ENCODE results near the gene CTDSPL.

The CTDSPL gene

DNA sequence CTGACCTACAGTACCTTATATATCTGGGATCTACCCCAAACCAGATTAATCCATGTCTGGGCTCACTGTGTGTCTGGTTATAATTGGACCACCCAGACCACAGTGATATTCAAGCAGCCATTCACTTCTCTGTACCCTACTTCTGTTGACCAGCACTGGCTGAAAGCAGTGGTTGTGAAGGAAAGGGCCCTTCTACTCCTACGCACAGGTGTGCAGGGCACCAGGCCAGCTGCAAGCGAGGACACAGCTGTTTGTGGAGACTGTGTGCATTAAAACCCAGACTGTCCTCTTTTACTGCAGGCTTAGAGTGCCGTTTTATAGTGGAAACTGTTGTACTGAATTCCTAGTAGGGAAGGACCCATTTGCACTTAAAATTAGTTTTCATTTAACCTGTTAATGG lies 29.5 kb downstream of the CTDSPL start:
- DNase-seq (ENCODE audit: low spot score) = no peak

DNA sequence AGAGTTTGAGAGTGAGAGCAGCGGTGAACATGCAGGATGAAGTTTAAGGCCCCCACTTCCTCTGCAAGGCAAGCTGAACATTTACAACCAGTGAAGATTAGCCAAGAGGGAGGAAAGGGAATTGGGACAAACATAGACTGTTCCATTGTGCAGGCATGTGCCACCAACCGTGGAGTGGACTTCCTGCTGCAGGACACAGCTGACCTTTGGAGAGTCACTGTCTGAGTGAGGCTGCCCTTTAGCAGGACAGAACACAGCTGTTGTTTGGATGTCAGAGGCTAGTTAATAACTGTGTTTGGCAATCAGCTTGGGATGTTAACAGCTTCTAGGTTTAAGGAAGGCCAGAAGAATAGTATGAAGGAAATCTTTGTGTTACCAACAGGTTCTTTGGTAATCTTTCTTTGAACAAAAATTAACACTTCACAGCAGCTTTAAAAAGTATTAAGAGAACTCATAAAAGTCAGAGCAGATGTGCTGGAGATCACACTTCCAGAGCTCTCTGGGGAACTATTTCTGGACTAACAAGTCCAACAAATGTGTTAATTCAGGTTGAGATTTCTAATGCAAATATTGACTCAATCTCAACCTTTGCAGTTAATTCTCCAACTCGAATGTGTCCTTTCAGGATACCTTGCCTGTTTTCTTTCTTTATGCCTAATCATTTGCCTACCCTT lies 31.4 kb downstream of the CTDSPL start:
- DNase-seq (ENCODE audit: low spot score) = no peak

DNA sequence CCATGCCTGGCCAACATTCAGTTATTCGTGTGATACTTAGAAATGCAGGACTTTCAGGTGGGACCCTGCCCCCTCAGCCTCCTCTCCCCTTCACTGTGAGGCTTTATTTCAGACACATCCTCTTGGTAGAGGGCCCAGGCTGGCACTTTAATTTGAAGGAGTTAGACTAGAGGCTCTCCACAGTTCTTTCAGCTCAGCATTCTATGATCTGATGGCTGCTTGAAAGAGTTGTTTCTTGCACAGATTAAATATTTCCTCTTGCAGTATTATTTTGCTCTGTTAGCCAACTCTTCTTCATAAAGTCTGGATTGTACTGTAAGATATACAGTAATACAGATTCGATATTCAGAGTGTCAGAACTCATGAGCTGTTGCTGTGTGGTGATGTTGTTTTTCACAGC lies 35.1 kb downstream of the CTDSPL start:
- DNase-seq (ENCODE audit: low spot score) = no peak

DNA sequence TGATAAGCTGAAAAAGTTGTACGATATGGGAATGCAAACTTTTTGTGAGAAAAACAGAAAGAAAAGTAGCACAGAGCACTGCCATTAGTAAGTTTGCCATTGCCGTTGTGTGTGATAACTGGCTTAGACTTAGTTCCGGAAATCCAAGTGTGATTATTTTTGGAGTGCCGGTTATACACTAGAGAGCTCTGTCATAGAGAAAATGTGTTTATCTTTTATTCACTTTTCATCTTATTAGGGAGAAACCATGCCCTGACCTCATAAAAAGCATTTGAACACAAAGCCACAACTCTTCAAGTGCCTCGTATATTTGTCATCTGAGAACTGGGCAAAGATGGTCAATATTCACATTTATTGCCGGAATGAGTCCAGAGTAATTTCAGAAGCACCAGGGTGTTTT lies 36.1 kb downstream of the CTDSPL start:
- DNase-seq (ENCODE audit: low spot score) = no peak

DNA sequence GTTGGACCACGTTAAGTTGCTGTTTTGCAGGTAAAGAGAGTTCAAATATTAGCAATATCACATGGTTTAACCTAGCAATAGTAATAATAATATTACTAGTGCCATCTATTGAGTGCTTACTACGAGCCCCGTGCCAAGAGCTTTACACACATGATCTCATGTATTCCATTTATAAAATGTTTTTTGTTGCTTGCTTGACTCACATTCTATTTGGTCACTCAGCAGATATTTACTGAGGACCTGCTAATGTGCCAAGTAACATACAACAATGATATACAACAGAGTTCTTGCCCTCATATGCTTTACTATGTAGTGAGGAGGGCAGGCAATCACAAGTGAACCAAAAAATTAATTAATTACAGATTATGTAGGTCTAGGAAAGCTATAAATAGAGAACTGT lies 36.7 kb downstream of the CTDSPL start:
- no peak for DNase-seq (ENCODE audit: low spot score)

DNA sequence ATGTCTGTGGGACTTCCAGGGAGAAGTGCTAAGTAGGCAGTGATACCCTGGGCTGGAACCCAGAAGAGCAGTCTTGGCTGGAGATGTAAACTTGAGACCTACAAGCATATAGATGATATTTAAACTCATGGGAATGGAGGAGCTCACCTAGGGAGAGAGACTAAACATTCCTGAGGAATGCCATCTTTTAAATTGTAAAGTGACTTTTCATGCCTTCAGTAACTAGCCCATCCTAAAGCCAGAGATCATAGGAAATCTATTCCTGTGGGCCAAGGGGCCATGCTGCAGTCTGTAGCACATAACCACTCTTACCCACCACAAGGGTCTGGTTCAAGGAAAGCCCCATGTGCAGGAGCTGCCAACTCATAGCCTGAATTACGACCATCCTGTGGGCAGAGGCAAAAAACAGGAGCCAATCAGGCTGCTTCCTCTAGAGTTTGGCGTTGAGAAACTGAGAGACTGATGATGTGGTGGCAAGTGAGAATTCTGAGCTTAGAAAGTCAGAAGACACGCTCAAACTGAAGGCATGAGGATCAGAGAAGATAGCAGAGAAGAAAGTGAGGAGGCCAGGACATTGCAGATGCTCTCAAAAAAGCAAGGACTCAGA lies 37.5 kb downstream of the CTDSPL start:
- peak; percentile 44 for DNase-seq (ENCODE audit: low spot score)

DNA sequence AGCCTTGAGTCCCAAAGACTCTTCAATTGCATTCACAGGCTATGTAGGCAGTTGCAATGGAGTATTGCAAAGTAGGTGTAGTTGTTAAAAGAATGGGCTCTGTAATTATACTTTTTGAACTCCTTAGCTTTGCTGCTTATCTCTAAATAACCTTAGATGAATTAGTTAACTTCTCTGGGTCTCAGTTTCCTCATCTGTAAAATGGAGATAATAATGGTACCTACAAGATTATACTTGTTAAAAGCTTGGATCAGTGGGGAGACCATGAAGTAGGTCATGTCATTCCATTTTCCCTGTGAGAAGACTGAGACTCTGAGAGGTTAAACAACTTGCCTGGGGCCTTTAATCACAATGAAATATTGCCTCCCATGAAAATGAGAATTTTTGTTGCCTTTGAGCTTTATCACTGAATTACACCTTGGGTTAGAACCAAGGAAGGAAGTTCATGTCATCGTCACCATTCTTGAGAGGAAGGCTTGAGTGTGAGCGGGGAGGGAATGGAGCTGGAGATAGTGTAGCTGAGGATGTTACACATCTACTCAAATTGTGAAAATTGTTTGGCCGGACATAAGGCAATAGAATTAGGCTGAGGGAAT lies 38.1 kb downstream of the CTDSPL start:
- DNase-seq (ENCODE audit: low spot score) = no peak

DNA sequence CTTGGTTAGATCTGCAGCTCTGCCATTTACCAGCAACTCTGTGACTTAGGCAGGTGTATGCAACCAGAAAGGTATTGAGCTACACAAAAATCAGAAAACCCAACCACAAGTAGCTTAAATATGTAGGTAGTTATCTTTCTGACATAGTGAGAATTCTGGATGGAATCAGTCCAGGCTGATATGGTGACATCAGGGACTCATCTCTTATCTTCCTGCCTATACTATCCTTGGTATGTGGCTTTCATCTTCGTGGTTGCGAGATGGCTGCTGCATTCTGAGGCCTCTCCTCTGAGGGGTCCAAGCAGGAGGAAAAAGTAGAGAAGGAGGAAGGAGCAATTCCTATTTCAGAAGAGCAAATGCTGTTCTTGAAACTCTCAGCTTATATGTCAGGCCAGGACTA lies 40.0 kb downstream of the CTDSPL start:
- DNase-seq (ENCODE audit: low spot score) = no peak

DNA sequence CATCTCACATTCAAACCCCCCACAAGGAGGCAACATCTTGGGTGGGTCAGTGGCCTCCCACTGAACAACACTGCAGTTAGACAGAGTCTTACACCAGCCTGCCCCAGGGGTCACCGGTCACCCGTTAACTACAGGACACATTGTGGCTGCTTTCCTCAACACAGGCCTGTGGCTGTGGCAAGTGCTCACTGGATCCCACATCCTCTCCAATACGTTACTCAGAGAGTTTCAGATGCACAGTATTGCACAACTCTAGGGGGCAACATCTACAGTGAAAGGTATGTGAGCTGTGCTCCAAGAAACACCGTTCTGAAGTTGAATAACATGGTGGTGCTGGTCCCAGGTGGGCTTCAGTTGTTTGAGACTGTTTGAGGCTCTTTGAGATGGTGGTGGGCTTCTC lies 41.0 kb downstream of the CTDSPL start:
- DNase-seq (ENCODE audit: low spot score) = peak; percentile 43

DNA sequence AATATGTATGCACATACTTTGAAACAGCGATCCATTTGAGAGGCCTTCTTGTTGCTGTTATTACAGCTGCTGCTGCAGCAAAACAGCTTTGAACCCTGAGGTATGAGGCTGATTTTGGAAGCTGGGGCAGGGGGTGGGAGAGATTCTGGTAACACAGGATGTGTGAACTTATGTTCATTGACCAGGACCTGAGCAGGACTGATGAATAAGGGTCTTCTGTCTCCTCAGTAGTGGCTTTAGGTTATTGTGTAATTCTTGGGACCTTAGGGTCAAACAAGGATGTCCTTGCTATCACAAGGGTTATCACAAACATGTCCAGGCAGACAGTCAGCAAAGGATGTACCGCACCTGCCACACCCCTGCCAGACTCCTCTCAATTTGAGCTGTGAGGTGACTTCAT lies 41.6 kb downstream of the CTDSPL start:
- DNase-seq (ENCODE audit: low spot score) = peak; percentile 6

DNA sequence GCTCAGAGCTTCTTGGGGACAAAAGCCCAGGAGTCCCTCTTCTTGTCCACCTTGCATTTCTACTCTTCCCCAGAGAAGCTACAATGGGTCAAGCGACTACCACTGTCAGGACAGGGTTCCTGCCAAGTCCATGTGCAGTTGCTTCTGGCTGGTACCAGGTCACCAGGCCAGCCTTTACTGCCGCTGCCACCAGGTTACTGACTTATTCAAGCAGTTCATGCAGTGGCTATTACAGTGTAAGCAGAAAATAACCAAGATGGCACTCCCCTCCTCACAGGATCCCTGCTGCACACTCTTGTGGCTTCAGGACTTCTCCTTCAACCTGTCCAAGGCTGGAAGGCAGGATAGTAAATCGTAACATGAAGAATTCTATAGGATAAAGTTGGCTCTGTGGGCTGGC lies 42.1 kb downstream of the CTDSPL start:
- DNase-seq (ENCODE audit: low spot score) = no peak

DNA sequence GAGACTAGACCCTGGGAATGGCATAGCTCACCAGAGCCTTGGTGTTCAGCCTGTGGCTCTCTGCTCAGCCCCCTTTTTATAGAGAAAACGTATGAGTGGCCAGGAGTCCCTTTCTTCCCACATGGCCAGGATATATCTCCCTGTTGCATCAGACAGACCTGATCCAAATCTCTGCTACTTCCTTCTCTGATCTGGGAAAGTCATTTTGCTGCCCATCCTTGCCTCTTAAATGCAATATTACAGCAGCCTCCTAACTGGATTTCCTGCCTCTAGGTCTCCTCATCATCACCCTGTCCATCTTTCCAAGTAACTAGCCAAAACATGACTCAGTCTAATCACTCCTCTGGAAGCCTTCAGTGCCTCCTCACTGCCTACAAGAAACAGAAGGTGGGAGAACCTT lies 42.9 kb downstream of the CTDSPL start:
- no peak for DNase-seq (ENCODE audit: low spot score)

DNA sequence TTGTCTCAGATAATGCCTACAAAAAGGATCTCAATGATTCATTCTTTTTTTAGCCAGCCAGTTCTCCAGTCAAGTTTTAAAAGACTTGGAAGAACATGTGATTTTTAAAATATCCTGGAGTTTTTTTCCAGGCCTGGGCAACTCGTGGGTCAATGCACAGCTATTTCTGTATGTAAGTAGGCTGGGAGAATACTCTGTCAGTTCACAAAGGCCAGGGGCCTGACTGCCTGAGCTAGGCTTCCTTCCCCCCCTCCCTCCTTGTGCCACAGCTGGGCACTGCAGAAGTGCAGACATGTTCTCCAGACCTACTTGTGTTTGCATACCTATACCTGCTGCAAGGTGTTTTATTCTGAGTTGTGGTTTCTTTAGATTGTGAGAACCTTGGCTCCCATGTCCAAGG lies 43.7 kb downstream of the CTDSPL start:
- no peak for DNase-seq (ENCODE audit: low spot score)

DNA sequence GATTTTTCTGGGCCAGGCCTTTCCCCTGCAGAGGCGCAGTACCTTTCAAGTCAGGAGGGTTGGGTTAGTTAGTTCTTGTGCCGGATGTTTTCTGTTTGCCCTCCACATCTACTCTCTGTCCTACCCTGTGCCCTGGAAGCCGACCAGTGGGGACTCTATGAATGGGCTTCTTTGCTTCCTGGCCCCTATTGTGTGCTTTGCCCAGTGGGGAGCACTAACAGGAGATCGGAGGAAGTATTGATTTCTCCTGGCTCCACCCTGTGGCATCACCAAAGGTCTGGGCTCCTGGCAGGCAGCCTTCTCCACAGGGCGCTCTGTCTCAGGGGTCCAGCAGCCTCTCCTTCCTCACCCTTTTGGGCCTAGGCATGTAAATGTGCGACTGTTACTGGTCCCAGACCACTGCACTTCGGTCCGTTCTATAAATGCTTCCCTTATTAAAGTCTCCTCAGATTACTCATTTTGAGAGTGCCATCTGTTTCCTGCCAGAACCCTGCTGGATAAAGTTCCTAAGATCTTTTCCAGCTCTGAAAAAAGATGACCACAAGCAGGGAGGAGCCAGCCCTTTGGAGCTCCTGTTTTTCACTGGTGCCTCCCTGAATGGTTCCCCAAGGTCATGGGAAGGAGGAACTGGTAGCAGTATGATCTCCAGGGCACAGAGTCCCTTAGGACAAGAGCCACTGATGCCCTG lies 44.5 kb downstream of the CTDSPL start:
- DNase-seq (ENCODE audit: low spot score) = no peak

DNA sequence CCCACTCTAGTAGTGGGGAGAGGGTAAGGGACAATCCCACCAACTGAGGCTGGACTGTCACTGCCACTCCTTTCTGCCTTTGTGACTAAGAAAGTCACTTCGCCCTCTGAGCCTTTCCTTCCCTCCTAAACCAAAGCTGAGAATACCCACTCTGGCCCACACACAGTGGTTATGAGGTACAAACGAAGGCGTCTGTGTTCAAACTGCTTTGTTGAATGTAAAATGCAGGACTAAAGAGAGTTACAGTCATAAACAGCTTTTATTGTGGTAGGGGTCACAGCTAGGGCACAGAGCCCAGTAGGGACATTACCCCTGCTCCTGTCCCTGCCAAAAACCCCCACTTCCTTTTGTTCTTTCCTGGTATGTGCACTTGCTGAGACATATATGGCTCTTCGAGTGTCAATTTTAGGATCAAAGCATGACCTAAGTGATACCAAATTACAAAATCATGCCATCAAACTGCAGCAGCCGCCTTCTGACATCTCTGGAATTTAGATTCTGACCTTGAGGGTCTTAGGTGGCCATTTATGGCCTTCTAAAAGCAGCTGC lies 45.1 kb downstream of the CTDSPL start:
- peak; percentile 11 for DNase-seq (ENCODE audit: low spot score)

DNA sequence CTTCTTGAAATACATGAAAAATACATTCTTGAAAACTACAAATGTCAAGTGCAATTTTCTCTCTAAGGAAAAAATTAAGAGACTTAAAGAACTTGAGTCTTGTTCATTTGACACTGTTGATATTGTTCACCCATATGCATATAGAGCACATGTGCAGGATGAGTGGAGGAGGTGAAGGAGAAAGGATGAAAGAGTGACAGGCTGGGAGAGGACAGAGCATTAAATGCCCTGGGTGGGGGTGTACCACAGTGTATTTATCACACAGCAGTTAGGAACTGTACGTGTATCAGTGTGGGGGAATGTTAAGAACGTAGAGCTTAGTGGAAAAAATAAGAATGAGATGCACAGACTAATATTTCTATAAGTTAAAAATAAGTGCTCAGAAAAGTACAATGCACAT lies 45.7 kb downstream of the CTDSPL start:
- DNase-seq (ENCODE audit: low spot score) = no peak

DNA sequence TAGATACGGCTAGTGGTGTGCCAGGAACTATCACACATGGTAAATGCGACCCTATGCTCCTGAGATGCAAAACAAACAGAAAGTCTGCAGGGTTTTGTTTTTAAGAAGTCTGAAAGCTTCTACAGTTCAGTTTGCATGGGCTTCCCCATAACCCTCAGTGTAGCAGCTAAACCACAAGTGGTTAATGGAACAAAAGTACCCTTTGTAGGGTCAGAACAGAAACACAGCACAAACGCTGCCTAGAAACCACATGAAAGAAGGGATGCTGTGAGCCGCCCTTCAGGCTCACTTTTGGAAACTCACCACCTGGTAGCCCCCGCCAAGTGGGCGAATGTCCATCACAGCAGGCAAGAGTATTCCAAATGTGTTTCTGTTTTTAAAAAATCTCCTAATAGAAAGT lies 46.2 kb downstream of the CTDSPL start:
- DNase-seq (ENCODE audit: low spot score) = peak; percentile 65

DNA sequence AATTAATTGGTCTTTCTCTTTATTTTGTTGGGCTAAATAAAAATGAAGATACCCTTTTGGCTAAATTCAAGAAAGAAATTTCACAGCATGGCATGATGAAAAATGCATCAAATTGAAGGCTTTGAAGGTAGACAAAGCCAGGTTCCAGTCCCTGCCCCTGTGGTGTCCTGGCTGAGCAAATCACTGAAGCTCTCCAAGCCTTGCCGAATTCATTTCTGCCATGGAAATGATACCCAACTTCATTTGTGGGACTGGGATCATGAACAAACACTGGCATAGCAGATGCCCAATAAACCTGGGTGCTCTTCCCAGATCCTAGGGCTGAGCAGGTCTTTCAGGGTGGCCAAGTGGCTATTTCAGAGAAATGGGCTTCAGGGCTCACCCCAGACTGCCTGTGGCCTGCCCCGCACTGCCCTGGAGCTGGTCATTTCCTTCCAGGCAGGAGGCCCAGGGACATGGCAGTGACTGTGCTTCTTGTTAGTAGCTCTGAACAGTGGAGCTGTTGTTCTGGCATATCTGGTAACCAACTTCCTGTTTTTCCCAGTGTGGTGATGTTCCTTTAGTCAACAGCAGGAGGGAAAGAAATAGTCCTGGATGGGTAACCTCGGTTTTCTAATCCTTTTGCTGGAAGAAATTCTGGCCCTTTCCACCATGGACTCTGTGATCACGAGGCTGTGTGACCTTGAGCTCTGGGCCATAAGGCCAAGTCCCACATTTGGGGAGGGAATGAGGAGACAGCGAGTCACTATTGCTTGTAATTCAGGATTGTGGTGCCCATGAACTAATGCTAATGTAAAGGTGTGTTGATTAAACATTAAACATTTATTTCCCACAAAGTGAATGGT lies 47.6 kb downstream of the CTDSPL start:
- no peak for DNase-seq (ENCODE audit: low spot score)

DNA sequence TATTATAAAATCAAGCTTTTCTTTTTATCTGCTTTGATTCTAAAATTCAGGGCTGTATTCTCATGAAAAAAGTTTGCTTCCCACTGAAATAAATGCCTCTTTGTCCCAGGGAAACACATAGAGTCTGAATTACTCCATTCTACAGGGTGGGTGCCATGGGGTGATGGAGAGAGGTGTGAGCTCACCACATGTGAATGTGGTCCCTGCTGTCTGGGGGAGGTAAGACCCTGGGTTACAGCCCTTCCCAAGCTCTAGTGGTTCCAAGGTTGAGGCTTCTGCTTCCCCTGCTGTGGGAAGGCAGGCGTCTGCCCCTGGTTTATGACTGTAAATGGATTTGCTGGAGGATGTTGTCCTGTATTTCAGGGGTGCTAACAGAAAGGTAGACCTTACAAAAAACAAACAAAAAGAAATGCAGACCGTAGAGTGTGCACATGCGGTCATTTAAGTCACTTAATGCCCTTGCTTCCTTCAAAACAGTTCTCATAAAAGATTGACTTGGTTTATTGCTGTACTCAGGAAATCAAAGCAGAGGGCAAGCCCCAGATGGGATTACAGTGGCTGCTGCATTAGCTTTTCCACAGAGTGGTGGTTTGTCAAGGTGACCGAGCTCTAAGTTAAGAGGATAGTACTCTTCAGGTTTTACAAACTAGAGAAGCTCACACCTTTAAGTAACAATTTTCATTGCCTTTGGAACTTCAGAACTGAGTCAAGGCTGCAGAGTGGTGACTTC lies 49.2 kb downstream of the CTDSPL start:
- DNase-seq (ENCODE audit: low spot score) = no peak

DNA sequence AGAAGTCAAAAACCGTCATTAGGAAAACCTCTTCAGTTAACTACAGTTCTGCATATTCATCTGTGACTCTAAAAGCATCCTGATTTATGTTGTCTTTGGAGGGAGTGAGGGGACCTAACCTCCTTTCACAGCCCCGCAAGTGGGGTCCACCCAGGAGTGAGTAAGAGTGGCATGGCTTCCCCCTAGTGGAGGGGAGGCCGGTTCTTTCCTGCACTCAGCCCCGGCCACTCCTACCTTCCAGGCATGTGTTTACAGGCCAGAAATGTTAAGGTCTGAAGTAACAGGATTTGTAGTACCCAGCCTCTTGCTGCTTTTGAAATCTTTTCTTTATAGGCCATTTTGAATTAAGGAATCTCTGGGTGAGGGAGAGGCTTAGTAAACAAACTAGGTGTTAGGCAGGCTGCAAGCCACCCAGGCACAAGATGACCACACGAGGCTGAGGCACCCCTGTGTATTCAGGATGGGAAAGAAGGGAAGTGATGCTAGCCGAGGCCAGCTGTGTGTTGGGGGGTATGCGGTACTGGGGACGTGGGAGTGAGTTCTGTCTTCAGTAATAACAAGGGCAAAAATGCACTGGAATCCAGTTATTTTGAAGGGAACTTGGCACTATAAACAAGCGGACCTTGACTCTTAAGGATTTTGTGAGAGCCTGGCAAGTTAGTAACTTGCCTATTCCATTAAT lies 50.5 kb downstream of the CTDSPL start:
- no peak for DNase-seq (ENCODE audit: low spot score)

DNA sequence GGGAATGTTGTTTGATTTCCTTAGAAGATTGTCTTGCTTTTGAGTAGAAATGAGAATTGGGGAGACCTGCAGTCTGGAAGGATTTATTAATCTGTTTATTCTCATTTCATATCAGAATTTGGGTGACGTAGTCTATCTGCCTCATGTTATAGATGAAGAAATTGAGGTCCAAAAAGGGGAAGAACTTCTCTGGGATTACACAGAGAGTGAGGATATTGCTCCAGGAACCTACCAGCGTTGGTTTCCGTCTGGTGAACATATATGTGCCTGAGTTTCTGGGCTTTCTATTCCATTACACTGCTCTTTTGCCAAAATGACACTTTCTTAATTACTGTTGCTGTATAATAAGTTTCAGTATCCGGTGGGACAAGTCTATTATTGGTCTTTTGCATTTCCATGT lies 51.8 kb downstream of the CTDSPL start:
- no peak for DNase-seq (ENCODE audit: low spot score)
